Ramos (cell line): Measurements from ENCODE around the gene KLHL13.
"Not testable (repeated sequence)": the region's sequence is repeated elsewhere in the genome, so short reads cannot be mapped to it uniquely, and the experiment has no call there.

ENCODE experiments used
- in situ Hi-C: fragments of 300-500 bp; cut with MboI; formaldehyde crosslinking; loops from one replicate; pipeline ENCODE4 v1.14.3; 2022; ENCODE audit warnings: low sequenced_read_pairs; ENCODE audit not compliant: unreplicated experiment

The KLHL13 gene

DNA sequence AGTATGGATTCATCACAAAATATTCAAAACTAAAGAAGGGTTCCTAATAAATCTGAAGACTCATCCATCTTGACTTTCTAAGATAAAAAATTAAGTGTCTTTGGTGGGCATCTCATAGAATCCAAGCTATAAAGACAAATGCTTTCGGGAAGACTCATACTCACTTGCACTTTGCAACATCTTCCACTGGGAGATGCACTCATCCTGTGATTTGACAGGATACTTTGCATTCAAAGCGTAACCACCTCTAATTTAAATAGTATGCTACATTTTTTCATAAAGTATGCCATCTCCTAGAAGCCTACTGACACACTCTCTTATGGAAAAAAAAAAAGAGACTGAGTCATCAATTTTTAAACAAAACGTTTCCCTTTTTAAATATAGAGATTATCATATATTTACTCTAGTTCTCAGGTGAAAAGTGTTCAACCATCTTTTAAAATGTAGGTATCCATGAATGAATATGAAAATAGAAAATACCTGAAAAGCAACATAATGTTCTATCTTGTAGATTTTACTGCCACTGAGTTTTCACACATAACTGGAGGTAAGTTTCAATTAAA lies 119.6 kb downstream of the KLHL13 start:
- in situ Hi-C loops = no loop called here

DNA sequence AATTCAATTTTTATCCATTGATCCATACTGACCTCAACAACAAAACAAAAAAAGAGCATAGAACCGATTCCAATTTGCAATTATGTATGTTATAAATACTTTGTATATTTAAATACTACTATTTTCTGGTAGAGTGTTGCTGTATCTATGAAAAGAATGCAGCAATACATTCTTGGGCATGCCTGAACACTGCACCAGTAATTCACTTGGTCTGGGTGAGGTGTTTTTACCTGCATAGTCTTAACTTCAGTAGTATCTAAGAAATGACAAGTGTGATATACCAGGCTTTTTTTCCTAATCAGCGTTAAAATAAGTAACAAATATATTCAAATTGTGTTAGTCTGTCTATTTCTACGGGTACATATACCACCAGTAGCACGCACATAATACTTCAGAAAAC lies 120.2 kb downstream of the KLHL13 start:
- in situ Hi-C loops = no loop called here

DNA sequence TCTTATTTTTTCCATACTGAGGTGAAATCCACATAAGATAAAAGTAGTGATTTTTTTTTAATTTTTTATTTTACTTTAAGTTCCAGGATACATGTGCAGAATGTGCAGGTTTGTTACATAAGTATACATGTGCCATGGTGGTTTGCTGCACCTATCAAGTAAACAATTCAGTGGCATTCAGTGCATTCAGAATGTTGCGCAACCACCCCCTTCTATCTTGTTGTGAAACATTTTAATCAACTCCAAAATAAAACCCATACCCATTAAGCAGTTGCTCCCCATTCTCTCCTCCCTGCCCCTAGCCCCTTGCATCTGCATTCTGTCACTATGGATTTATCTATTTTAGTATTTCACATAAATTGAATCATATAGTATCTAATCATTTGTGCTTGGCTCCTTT lies 121.2 kb downstream of the KLHL13 start:
- in situ Hi-C loops = no loop called here

DNA sequence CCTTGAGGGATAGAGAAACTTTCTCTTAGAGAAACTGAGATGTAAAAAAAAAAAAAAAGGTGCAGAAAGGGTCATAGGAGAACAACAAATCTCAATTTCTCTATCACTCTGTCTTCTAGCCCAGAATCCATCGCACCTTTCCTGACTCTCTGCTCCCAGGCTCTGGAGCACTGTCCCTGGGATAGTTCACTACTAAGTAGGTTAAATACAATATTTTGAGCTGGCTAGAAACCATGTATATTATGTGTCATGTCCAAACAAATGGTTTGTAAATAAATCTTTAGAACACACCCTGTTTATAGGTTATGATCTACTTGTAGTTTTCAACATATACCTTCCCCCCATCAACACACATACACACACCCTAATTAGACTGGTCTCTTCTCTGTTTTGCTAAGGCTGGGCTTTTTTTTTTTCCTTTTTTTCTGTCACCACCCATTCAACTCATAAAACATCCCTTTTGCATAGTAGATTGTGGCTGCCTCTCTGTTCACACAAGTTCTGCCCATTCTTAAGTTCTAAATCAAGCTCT lies 124.4 kb downstream of the KLHL13 start:
- in situ Hi-C loops = no loop called here

DNA sequence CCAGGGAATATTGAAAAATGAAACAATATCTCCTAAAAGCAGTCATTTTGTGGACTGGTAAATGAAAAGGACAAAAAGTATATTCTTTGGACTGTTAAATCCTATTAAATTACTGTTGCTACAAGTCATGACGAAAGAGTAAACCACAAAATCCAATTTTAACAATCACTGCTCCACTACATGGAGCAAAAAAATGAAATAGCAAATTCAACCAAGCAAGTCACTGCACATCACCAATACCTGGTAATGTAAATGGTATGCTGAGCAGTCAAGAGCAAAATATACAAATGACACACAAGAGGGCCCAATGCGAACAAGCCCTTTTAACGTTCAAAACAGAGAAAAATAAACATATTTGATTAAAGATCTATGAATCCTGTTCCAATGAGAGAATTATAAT lies 126.2 kb downstream of the KLHL13 start:
- in situ Hi-C loops = no loop called here

DNA sequence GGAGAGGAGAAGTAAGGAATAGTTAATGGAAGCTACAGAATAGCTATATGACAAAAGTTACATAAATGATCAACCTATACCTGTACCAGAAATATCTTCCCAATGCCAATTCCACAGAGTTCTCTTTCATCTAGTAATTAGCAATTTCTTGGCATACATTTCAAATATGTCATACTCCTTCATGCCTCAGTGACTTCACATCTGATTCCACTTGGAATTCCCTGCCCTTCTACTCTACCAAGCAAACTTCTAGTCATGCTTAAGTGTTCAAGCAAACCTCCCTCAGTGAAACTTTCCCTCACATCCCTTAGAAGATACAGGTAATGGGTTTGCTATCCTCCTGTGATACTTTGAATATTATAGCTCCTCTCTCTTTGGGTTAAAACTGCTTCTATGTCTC lies 127.1 kb downstream of the KLHL13 start:
- in situ Hi-C loops = no loop called here

DNA sequence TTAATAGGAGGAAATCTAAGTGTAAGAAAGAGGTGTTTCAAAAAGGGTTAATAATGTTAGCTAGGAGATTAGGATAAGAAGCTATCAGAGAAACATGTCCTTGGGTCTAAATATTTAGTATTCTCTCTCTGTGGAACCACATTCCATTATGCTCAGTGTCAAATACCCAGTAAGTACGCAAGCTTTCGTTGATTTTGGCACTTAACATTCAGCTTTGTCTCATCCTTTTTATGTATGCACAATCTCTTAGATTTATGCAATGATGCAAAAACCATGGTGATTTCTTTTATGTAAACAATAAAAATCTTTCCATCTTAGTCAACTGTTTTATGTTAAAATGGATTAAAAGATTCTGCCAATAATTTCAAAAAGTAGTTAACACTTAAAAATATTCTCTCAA lies 129.2 kb downstream of the KLHL13 start:
- in situ Hi-C loops = no loop called here

DNA sequence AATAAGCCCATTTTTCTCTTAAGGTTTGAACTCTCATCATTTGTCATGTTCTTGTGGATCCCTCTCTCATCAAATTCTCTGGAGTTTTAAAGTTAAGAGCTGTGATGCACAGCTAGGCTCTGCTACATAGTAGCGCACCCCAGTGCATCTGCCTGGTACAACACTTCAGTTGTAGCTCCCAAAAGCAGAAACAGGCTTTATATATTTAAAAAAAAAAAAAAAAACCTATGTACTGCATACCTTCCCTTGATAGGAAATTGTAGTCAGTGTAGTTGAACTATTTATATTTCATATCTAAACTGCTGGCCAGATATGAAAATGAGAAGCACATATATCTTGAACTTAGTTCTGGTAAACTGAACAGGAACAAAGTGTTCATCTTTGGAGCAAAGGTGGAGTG lies 131.4 kb downstream of the KLHL13 start:
- in situ Hi-C loops = no loop called here

DNA sequence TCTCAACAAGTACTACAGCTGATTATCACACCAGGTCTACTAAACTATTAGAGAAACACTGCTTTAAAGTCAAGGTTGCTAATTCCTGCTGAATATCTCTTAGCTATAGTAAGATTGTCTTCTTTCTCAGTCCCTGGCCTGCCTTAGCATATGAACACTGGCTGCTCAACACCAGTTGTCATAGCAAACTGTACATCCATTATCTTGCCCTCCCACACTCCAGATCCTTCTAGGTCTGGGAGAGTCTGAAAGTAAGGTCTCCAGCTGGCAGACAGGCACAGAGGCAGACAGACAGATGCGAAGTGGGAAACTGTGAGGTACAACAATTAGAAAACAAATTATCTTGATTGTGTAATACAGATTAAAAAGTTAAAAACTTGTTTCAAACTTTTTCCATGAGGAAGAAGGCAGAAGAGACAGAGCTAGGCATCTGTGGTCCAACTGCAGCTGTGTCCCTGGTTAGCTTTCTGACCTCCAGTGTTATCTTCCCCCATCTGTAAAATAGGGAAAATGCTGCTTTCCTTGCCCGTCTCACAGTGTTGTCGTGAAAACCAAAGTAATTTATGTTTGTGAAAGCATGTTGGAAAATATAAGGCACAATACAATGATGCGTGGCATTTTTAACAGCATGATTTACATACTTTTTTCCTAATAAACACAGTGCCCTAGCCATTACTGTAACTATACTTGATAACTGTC lies 133.8 kb downstream of the KLHL13 start:
- in situ Hi-C loops = no loop called here

DNA sequence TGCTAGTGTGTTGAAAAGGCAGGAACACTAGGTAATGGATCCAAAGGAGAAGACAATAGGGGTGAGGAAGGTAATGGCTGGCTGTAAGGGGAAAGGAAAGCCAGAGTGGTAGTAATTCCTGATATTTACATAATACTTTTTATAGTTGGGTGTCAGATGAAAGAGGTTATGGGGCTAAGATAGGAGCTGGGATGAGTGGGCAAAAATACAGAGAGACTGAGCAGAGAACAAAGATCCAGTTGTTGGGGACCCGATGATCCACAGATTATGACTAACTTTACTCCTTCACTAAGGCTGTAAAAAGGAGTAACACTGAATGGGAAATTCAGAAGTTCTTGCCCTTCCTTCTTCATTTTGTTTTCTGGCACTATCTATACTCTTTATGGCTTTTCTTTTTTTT lies 138.2 kb downstream of the KLHL13 start:
- in situ Hi-C loops = no loop called here

DNA sequence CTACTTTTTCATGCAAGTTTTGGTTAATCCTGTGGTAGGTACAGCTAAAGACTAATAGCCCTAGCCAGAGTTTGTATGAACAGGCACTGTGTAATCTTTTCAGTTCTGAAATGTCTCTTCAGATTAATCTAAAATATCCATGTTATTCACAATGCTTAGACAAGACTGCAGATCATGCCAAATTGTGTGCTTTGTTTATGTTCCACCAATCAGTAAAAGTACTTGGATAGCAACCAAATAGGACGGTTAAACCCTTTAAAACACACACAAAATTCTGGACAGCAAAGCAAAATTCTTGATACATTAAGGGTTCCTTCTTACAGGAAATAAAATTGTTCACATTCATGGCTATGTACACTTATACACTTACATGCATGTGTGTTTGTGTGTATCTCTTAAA lies 139.1 kb downstream of the KLHL13 start:
- in situ Hi-C loops = no loop called here

DNA sequence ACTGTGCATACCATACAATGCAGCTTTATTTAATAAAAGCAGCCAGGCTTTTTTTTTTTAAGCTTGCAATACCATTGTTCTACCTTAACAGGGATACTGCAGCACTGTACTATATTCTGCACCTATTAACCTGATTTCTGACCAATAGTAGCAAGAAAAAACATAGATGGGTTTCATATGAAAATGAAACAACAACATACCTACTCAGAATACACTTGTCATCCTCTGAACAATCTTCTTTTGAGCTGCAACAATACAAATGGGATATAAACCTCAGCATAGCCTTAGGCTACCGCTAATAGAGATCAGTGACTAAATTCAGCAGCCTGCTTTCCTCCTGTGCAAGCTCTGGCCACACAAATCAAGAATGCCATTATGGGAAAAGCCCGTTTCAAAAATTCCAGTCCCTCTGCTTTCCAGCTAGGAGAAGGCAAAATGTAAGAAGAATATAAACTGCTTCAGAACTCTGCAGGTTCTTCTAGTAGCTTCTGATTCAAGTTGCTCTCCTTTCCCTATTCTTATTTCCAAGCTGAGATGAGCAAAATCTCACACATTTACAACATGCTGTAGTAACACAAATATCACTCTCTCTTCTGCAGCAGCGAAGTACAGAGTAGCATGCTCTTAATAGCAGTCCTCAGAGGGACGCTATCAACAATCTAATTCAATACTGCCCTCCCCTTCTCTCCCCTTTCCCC lies 143.4 kb downstream of the KLHL13 start:
- in situ Hi-C loops = no loop called here

DNA sequence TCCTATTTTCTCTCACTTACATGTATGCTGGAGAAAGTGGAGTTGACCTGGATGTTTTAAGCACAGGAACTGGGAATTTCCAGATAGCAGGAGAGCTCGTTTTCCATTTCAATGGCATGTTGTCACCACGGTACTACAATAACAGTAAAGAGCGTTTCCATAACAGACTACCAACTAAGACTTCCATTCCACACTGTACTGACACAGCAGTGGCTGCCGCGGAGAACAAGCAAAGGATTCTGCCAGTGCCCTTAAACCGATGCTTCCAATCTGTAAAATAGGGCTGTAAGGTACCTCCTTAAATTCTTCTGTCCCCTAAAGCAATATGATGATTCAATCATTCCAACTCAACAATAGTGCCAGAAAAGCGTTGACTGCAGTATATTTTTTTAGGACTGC lies 143.9 kb downstream of the KLHL13 start:
- in situ Hi-C loops = no loop called here

DNA sequence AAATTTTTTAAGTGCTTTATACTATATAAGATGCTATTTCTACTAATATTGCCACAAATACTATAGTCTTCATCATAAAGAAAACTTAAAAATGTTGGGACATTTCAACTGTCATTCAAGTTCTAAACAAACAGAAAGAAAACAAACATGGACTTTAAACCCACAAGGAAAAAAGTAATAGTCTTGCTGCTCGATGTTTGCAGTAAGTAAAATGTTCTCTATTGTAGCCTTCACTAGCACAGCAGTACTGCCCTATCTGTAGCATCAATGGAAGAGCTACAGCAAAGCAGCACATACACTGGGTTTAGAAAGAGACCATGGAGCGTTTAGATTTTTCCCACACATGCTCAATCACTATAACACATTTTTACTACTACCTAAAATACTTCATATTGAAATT lies 146.8 kb downstream of the KLHL13 start:
- in situ Hi-C loops = no loop called here

DNA sequence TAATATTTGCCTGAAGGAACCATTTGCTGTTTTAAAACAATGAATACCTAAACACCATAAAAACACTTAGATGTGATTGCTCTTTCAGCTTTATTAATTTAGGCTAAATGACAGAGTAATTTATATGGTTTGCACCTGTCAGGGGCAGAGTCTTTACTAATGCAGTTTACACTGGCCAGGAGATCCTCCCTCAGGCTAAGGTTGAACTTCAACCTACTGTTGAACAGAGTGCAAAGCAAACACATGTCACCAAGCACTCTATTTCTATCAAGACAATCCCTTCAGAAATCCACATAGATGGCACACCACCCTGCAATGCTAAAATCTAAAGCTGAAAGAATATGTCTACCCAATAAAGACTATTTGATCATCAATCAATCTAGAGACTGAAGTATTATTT lies 147.3 kb downstream of the KLHL13 start:
- in situ Hi-C loops = no loop called here

DNA sequence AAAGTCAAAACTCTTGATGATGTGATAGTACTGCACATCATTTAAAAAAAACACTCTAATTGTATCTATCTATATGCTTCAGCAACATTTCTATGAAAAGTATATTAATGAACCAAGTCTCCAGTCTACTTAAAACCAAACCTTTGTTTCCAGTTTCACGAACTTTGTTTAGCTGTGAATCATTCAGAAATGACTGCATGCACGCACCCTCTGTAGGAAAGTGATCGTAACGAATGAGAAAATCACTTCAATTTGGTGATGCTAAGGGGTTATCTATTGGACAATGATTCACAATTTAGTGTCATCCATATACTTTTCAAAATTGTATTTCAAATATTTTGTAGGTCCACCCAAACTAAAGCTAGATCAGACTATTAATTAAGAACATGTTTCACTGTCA lies 157.6 kb downstream of the KLHL13 start:
- in situ Hi-C loops = no loop called here

DNA sequence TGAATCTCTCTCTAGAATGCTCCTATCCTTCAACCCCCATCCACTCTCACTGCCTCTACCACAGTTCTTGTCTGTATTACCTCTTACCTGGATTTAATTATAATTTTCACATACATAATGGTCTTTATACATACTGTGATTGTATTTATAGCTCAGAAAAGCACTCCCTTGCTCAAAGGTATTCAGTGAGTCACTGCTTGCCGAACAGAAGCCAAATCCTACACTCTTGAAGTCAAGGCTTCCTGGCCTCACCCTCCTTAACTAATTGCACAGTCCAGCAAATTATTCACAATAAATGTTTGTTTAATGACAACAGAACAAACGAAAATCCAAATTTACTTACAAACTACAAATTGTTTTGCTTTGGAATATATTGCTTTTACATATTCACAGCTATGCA lies 159.5 kb downstream of the KLHL13 start:
- in situ Hi-C loops = no loop called here

DNA sequence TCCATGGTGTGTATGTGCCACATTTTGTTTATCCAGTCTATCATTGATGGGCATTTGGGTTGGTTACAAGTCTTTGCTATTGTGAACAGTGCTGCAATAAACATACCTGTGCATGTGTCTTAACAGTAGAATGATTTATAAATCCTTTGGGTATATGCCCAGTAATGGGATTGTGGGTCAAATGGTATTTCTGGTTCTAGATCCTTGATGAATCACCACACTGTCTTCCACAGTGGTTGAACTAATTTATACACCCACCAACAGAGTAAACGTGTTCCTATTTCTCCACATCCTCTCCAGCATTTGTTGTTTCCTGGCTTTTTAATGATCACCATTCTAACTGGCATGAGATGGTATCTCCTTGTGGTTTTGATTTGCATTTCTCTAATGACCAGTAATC lies 177.3 kb downstream of the KLHL13 start:
- in situ Hi-C loops = not testable (repeated sequence)

DNA sequence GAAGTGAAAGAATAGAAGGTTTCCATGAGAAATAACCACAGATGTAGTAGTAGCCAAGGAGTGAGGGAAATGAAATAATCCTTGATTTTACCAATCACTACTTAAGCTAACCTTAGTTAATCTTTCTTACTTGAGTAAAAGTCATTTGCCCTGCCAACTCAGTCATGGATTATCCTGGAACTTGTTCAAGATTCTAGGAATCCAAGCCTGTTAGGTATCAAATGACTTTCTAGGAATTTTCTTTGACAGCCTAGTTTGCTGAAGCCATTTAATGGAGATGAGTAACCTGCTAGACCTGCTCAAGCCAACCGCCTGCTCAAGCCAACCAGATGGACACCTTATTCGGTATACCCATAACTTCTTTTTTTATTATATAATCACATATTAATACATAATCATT lies 180.5 kb downstream of the KLHL13 start:
- in situ Hi-C loops = no loop called here

DNA sequence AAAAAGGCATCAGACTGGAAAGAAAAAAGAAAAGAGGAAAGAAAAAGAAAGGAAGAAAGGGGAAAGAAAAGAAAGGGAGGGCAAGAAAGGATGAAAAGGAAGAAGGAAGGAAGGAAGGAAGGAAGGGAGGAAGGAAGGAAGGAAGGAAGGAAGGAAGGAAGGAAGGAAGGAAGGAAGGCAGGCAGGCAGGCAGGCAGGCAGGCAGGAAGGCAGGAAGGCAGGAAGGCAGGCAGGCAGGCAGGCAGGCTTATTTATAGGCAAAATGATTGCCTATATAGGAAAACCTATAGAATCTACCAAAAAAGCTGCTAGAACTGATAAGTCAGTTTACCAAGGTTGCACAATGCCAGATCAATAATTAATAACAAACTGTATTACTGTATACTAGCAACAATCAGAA lies 186.5 kb downstream of the KLHL13 start:
- in situ Hi-C loops = not testable (repeated sequence)

DNA sequence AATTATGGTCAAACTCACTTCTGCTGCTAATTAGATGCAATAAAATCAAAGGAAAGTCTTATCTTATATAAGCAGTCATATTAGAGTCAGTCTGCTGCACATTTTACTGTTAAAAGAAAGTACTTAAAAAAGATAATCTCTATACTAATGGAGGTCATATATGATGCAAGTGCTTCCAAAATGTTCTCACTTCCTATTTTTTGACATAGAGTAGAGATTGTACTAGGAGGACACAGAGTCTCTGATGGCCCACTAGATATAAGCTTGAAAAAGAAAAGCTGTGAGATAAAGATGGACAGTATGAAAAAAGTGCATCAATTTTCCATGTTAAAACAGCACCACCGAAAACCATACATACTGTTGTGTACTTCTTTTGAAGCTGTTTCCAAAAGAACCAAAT lies 196.9 kb downstream of the KLHL13 start:
- in situ Hi-C loops = no loop called here

DNA sequence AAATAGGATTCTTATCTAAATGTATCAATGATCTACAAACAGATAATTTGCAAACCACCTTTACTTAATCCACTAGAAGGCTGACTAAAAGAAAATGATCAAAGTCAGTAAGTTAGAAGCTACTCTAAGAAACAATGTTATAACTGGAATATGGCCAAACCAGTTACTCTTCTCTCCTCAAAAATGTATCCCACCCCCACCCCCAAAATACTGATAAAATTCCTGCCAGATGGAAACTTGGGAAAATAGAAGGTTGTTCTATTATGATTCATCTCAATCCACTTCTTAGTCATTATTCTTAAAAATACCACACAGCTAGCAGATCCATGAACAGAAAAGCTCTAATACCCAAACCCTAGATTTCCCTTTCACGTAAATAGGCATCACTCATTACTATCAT lies 206.4 kb downstream of the KLHL13 start:
- in situ Hi-C loops = no loop called here
